Measurements from ENCODE around the gene MIAT.

- TF ChIP-seq, protein P1, sequence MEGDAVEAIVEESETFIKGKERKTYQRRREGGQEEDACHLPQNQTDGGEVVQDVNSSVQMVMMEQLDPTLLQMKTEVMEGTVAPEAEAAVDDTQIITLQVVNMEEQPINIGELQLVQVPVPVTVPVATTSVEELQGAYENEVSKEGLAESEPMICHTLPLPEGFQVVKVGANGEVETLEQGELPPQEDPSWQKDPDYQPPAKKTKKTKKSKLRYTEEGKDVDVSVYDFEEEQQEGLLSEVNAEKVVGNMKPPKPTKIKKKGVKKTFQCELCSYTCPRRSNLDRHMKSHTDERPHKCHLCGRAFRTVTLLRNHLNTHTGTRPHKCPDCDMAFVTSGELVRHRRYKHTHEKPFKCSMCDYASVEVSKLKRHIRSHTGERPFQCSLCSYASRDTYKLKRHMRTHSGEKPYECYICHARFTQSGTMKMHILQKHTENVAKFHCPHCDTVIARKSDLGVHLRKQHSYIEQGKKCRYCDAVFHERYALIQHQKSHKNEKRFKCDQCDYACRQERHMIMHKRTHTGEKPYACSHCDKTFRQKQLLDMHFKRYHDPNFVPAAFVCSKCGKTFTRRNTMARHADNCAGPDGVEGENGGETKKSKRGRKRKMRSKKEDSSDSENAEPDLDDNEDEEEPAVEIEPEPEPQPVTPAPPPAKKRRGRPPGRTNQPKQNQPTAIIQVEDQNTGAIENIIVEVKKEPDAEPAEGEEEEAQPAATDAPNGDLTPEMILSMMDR (IDR thresholded peaks at IDR 0.05; ENCODE audit: control extremely low read depth in 1 of 3, insufficient read depth in 1 of 3, low read depth in 1 of 3, low read length in 3 of 3): no peak
- TF ChIP-seq CREB1 (IDR thresholded peaks at IDR 0.05): no peak
- no peak for TF ChIP-seq TEAD4 (IDR thresholded peaks at IDR 0.05; ENCODE audit: low read depth, low read length)
- no peak for TF ChIP-seq RAD21 (IDR thresholded peaks at IDR 0.05 in 1 of 2, conservative IDR thresholded peaks at IDR 0.05 in 1 of 2; ENCODE audit: low read depth in 2 of 2, low read length in 2 of 2)
- TF ChIP-seq EZH2 (IDR thresholded peaks at IDR 0.05; ENCODE audit: low read depth, low read length, severe bottlenecking): no peak
- TF ChIP-seq SP2 (IDR thresholded peaks at IDR 0.05; ENCODE audit: low read length): no peak
- no peak for TF ChIP-seq SAP30 (IDR thresholded peaks at IDR 0.05; ENCODE audit: insufficient read depth, insufficient replicate concordance, low read length)
- no peak for TF ChIP-seq HDAC2 (IDR thresholded peaks at IDR 0.05; ENCODE audit: borderline replicate concordance in 1 of 2, low read depth in 2 of 2, low read length in 2 of 2)
- no peak for TF ChIP-seq CBX8 (IDR thresholded peaks at IDR 0.05; ENCODE audit: borderline replicate concordance, low read depth, low read length)
- no peak for TF ChIP-seq GABPA (IDR thresholded peaks at IDR 0.05; ENCODE audit: borderline replicate concordance, insufficient read depth, low read length)
- no peak for TF ChIP-seq POLR2A (IDR thresholded peaks at IDR 0.05; ENCODE audit: control extremely low read depth in 1 of 2, low read depth in 2 of 2, low read length in 2 of 2)
- no peak for TF ChIP-seq JUN (IDR thresholded peaks at IDR 0.05; ENCODE audit: low read depth, low read length)
These were observed 19.8 kb downstream of the MIAT start for GRCh38 chr22:26677217-26677616.

Measured in H1 (cell line).